ENCODE data around the gene B4GALT6.

The B4GALT6 gene

DNA sequence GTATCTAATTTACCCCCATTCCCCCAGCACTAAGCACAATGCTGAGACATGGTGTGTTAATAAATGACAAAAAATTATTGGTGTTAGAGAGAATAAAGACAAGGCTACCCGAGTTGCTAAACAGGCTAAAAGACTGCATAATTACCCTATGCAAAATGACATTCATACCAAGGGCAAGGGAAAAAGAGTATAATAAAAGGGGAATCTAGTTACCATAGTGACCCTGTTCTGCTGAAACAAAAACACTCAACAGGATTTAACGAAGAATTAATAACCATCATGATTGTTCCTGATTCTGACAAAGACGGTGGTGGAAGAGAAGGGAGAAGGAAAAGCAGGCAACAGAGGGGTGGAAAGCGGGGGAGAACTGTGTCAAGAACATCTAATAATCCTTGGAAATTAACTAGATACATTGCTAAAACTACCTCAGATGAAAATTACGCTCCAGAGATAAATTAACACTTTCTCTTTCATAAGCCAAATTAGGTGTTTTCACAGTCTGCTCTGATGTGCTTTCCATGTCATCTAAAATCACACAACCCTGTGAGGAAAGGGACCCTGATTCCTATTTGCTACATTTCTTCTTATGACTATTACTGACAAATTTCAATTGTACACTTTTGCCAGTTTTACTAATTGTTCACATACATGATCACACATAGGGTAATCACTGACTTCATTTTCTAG is 67.2 kb downstream of the B4GALT6 start:
- TF ChIP-seq TARDBP (IDR thresholded peaks at IDR 0.05): no peak
- ChIA-PET CTCF (no interaction called here), POLR2A (no interaction called here)
- DNase-seq (ENCODE audit: extremely low spot score): no peak

GRCh38 chr18:31616586-31616985 is 67.8 kb downstream of the B4GALT6 start:
- POLR2A ChIA-PET: no interaction called here

DNA sequence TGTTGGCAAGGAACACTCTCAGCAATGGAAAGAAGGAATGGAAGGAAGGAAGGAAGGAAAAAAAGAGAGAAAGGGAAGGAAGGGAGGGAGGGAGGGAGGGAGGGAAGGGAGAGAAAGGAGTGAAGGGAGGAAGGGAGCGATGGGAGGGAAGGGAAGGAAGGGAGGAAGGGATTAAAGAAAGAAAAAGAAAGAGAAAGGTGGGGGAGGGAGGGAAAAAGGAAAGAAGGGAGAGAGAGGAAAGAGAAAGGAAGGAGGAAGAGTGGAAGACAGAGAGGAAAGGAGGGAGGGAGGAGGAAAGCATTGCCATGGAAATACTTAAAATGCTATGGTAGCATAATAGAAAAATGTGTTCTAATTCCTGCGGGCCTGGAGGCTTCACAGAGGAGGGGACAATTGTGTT is 70.3 kb downstream of the B4GALT6 start:
- CTCF ChIA-PET: interaction anchor here (0.6 kb wide), 1 partner anchor 11 kb away, joined by 3 read pairs; no protein-coding TSS in a partner anchor
- POLR2A ChIA-PET: no interaction called here
- DNase-seq (ENCODE audit: extremely low spot score): no peak

More at GRCh38 chr18:31616586-31616985, 67.8 kb downstream of the B4GALT6 start:
- no peak for DNase-seq (ENCODE audit: extremely low spot score)
- TF ChIP-seq CTBP1 (IDR thresholded peaks at IDR 0.05; ENCODE audit: borderline replicate concordance) (no peak), ELF4 (IDR thresholded peaks at IDR 0.05) (no peak), SP1 (IDR thresholded peaks at IDR 0.05) (no peak), FOXA1 (IDR thresholded peaks at IDR 0.05) (no peak)
- CTCF ChIA-PET: no interaction called here

GRCh38 chr18:31612124-31612523 is 72.3 kb downstream of the B4GALT6 start:
- DNase-seq (ENCODE audit: extremely low spot score): no peak
- no peak for TF ChIP-seq SUZ12 (IDR thresholded peaks at IDR 0.05)
- no peak for TF ChIP-seq TARDBP (IDR thresholded peaks at IDR 0.05)
- no peak for TF ChIP-seq FOXM1 (IDR thresholded peaks at IDR 0.05; ENCODE audit: borderline replicate concordance)
- TF ChIP-seq ARNT (IDR thresholded peaks at IDR 0.05): no peak
- no peak for TF ChIP-seq FOXK2 (IDR thresholded peaks at IDR 0.05)
- no peak for TF ChIP-seq HDGF (IDR thresholded peaks at IDR 0.05; ENCODE audit: borderline replicate concordance)
- TF ChIP-seq CTBP1 (IDR thresholded peaks at IDR 0.05; ENCODE audit: borderline replicate concordance): no peak
- TF ChIP-seq BHLHE40 (IDR thresholded peaks at IDR 0.05; ENCODE audit: borderline replicate concordance): no peak
- no peak for TF ChIP-seq ZNF384 (IDR thresholded peaks at IDR 0.05)
- TF ChIP-seq L3MBTL2 (conservative IDR thresholded peaks at IDR 0.05): no peak
- no peak for TF ChIP-seq NFRKB (IDR thresholded peaks at IDR 0.05)
- no peak for TF ChIP-seq FOXA1 (IDR thresholded peaks at IDR 0.05)
- CTCF ChIA-PET: interaction anchor here (0.7 kb wide), 1 partner anchor 16 kb away, joined by 3 read pairs; no protein-coding TSS in a partner anchor
- POLR2A ChIA-PET: no interaction called here

More for the DNA sequence above, 70.3 kb downstream of the B4GALT6 start:
- TF ChIP-seq ELF4 (IDR thresholded peaks at IDR 0.05) (no peak), FOXM1 (IDR thresholded peaks at IDR 0.05; ENCODE audit: borderline replicate concordance) (no peak), FOXK2 (IDR thresholded peaks at IDR 0.05) (no peak), ZNF384 (IDR thresholded peaks at IDR 0.05) (no peak), ARNT (IDR thresholded peaks at IDR 0.05) (no peak), LEF1 (IDR thresholded peaks at IDR 0.05; ENCODE audit: borderline replicate concordance) (no peak), L3MBTL2 (conservative IDR thresholded peaks at IDR 0.05) (no peak), BHLHE40 (IDR thresholded peaks at IDR 0.05; ENCODE audit: borderline replicate concordance) (no peak), NFRKB (IDR thresholded peaks at IDR 0.05) (no peak), TARDBP (IDR thresholded peaks at IDR 0.05) (no peak), SUZ12 (IDR thresholded peaks at IDR 0.05) (no peak), HDGF (IDR thresholded peaks at IDR 0.05; ENCODE audit: borderline replicate concordance) (no peak), FOXA1 (IDR thresholded peaks at IDR 0.05) (no peak), CTBP1 (IDR thresholded peaks at IDR 0.05; ENCODE audit: borderline replicate concordance) (no peak), PKNOX1 (IDR thresholded peaks at IDR 0.05) (no peak)

DNA sequence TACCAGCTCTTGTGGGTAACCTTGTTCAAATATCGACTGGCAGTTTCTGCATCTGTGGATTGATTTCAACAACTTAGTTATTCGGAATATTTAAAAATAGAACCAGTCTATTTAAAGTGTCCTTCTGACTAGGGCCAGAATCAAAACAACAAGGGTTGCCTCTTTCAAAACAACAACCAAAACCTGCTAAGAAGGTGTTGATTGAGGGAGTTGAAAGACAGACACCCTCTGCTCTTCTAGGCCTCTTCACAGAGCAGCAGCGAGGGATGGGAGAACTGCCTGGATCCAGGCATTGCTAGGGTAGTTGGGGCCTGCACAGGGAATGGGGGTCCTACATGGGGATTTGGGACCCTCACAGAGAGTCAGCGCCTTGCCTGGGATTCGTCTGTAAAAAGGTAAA is 72.9 kb downstream of the B4GALT6 start:
- TF ChIP-seq L3MBTL2 (conservative IDR thresholded peaks at IDR 0.05) (no peak), FOXK2 (IDR thresholded peaks at IDR 0.05) (no peak), PKNOX1 (IDR thresholded peaks at IDR 0.05) (no peak), FOXA1 (IDR thresholded peaks at IDR 0.05) (no peak), HDGF (IDR thresholded peaks at IDR 0.05; ENCODE audit: borderline replicate concordance) (no peak), SUZ12 (IDR thresholded peaks at IDR 0.05) (no peak), LEF1 (IDR thresholded peaks at IDR 0.05; ENCODE audit: borderline replicate concordance) (no peak), SP1 (IDR thresholded peaks at IDR 0.05) (no peak), ZNF384 (IDR thresholded peaks at IDR 0.05) (no peak), ARNT (IDR thresholded peaks at IDR 0.05) (no peak), ELF4 (IDR thresholded peaks at IDR 0.05) (no peak), BHLHE40 (IDR thresholded peaks at IDR 0.05; ENCODE audit: borderline replicate concordance) (no peak)
- no peak for DNase-seq (ENCODE audit: extremely low spot score)
- CTCF ChIA-PET: interaction anchor here (0.6 to 1.6 kb wide), 7 partner anchors 24 to 238 kb away, joined by 3 to 7 read pairs (median 4); partner anchors contain the start of gene B4GALT6
- POLR2A ChIA-PET: interaction anchor here (1.7 kb wide), 1 partner anchor 73 kb away, joined by 6 read pairs; the partner anchor contains the start of gene B4GALT6

GRCh38 chr18:31610286-31611205 is 73.8 kb downstream of the B4GALT6 start:
- CTCF ChIA-PET: interaction anchor here (0.6 to 1.6 kb wide), 15 partner anchors 8 to 239 kb away, joined by 3 to 10 read pairs (median 4); partner anchors contain the start of gene B4GALT6
- no peak for TF ChIP-seq ARNT (IDR thresholded peaks at IDR 0.05)
- no peak for TF ChIP-seq PKNOX1 (IDR thresholded peaks at IDR 0.05)
- no peak for TF ChIP-seq SP1 (IDR thresholded peaks at IDR 0.05)
- TF ChIP-seq TARDBP (IDR thresholded peaks at IDR 0.05): no peak
- TF ChIP-seq HDGF (IDR thresholded peaks at IDR 0.05; ENCODE audit: borderline replicate concordance): no peak
- no peak for TF ChIP-seq LEF1 (IDR thresholded peaks at IDR 0.05; ENCODE audit: borderline replicate concordance)
- peak; percentile 20; the same call in 1 of the 2 replicates for TF ChIP-seq L3MBTL2 (conservative IDR thresholded peaks at IDR 0.05)
- POLR2A ChIA-PET: interaction anchor here (1.7 kb wide), 1 partner anchor 74 kb away, joined by 6 read pairs; the partner anchor contains the start of gene B4GALT6
- peak; percentile 78 for DNase-seq (ENCODE audit: extremely low spot score)
